Vagina (tissue), 2 donors: ENCODE measurements around the gene PLEKHD1. TPM values are rescaled to one million over a fixed set of nuclear protein-coding genes. Genes with fewer than 3 reads are reported as not detected.

Experiments
- DNase-seq, 2 donors: peaks; one replicate each; pipeline ENCODE4 v3.0.0-alpha.2; 2017; ENCODE audit errors: extremely low spot score in 2 of 2
- H3K27ac ChIP-seq: fragments of 200-600 bp; sonication (generic); one replicate; pipeline ENCODE4 v1.5.1; 2019
- H3K27me3 ChIP-seq: fragments of 200-600 bp; sonication (generic); one replicate; pipeline ENCODE4 v1.5.1; 2019
- H3K36me3 ChIP-seq, 2 donors: fragments of 200-600 bp; sonication (generic); one replicate each; pipeline ENCODE4 v1.5.1; 2017 to 2019
- H3K4me1 ChIP-seq: fragments of 200-600 bp; sonication (generic); one replicate; pipeline ENCODE4 v1.5.1; 2019
- H3K4me3 ChIP-seq, 2 donors: fragments of 200-600 bp; sonication (generic); 1 replicate in 1 of 2; 2 replicates in 1 of 2; pipeline ENCODE4 v1.5.1; 2016 to 2019
- H3K9me3 ChIP-seq: fragments of 200-600 bp; sonication (generic); one replicate; pipeline ENCODE4 v1.5.1; 2019
- CTCF ChIP-seq, 3 experiments: fragments of 450-650 bp in 2 of 3; fragments of 200-600 bp in 1 of 3; sonication (generic) in 1 of 3; IDR thresholded peaks; one replicate each; pipeline ENCODE4 v1.5.1; 2017 to 2019; ENCODE audit warnings: antibody characterized with exemption in 3 of 3, mild to moderate bottlenecking in 2 of 3, moderate library complexity in 2 of 3
- POLR2A ChIP-seq, 2 donors: fragments of 450-650 bp; IDR thresholded peaks; one replicate each; pipeline ENCODE4 v1.6.1; 2017; ENCODE audit warnings: antibody characterized with exemption in 2 of 2, mild to moderate bottlenecking in 2 of 2, moderate library complexity in 2 of 2
- POLR2AphosphoS5 ChIP-seq, 2 donors: sonication (generic); formaldehyde crosslinking; IDR thresholded peaks; one replicate each; pipeline ENCODE4 v1.9.0; 2017; ENCODE audit warnings: antibody characterized with exemption in 2 of 2, mild to moderate bottlenecking in 2 of 2, low read depth in 1 of 2; ENCODE audit not compliant: insufficient read depth in 1 of 2
- intact Hi-C: fragments of 100-400 bp; cut with DNase I; formaldehyde crosslinking; loops from one replicate; pipeline ENCODE4 v1.15.1; 2023
- total RNA-seq: library from RNA; depleted of rRNA; stranded (reverse); fragments of >200 nt; gene quantifications from one replicate; pipeline ENCODE4 v1.2.3, GENCODE V29; 2016

Gene PLEKHD1
- total RNA-seq, 1 donor from 2014 or later, result not detected

DNA sequence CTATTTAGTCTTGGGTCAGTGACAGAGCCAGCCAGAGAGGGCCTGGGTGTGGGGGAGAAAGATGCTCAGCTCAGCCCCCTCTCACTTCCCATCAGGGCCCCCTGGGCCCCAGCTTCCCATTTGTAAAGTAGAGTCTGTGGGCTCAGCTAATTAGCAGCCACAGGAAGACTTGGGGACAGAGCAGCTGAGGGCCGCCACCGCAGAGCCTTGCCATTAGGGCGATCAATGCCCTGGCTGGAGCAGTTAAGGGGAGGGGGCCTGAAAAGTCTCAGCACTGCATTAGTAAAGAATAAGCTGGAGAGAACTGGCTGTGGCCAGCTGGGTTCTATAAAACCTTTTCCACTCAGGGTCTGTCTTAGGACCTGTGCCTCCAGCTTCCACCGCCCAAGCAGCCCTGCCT lies 2.7 kb downstream of the PLEKHD1 start:
- no peak overlapping the region for H3K27ac ChIP-seq
- H3K4me3 ChIP-seq, result no peak overlapping the region
- intact Hi-C loops, result no loop called here
- TF ChIP-seq POLR2AphosphoS5 (IDR thresholded peaks at IDR 0.05; ENCODE audit: insufficient read depth in 1 of 2, low read depth in 1 of 2) (no peak), CTCF (IDR thresholded peaks at IDR 0.05) (no peak), POLR2A (IDR thresholded peaks at IDR 0.05) (no peak)
- peaks cover 18% of the 10 kb centered on the region for H3K4me1 ChIP-seq
- H3K36me3 ChIP-seq, result no peaks in the 10 kb centered on the region
- DNase-seq, result no peak
- H3K9me3 ChIP-seq, result no peaks in the 10 kb centered on the region
- H3K27me3 ChIP-seq, result no peaks in the 10 kb centered on the region

DNA sequence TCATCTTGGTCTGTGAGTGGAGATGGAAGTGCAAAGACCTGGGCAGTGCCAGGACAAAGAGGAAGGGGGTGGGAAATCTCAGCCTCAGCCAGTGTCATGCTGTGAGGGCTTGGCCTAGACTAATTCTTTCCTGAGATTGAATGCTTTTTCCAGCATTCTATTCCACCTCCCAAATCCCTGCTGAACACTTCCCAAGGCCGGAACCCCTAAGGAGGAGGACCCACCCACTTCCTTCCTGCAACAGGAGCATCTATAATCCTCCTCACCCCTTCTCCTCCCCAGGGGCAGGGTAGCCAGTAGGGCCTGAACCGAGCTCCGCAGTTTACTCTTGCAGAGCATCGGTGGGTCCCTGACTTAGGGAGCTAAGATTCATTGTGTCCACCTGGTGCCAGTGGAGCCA lies 3.2 kb downstream of the PLEKHD1 start:
- TF ChIP-seq CTCF (IDR thresholded peaks at IDR 0.05) (no peak), POLR2A (IDR thresholded peaks at IDR 0.05) (no peak), POLR2AphosphoS5 (IDR thresholded peaks at IDR 0.05; ENCODE audit: insufficient read depth in 1 of 2, low read depth in 1 of 2) (no peak)
- H3K9me3 ChIP-seq, result no peaks in the 10 kb centered on the region
- no peaks in the 10 kb centered on the region for H3K27me3 ChIP-seq
- H3K36me3 ChIP-seq, result no peaks in the 10 kb centered on the region
- H3K27ac ChIP-seq, result no peak overlapping the region
- H3K4me1 ChIP-seq, result peaks cover 18% of the 10 kb centered on the region
- intact Hi-C loops, result no loop called here
- no peak for DNase-seq
- no peak overlapping the region for H3K4me3 ChIP-seq

GRCh38 chr14:69489495-69489894 lies 5.0 kb downstream of the PLEKHD1 start:
- Histone ChIP-seq H3K27me3 (no peaks in the 10 kb centered on the region), H3K4me1 (peaks cover 5% of the 10 kb centered on the region), H3K36me3 (no peaks in the 10 kb centered on the region), H3K4me3 (no peak overlapping the region), H3K9me3 (no peaks in the 10 kb centered on the region), H3K27ac (no peak overlapping the region)
- intact Hi-C loops, result no loop called here
- DNase-seq, result no peak
- no peak for TF ChIP-seq CTCF (IDR thresholded peaks at IDR 0.05)
- no peak for TF ChIP-seq POLR2AphosphoS5 (IDR thresholded peaks at IDR 0.05; ENCODE audit: insufficient read depth in 1 of 2, low read depth in 1 of 2)
- no peak for TF ChIP-seq POLR2A (IDR thresholded peaks at IDR 0.05)

DNA sequence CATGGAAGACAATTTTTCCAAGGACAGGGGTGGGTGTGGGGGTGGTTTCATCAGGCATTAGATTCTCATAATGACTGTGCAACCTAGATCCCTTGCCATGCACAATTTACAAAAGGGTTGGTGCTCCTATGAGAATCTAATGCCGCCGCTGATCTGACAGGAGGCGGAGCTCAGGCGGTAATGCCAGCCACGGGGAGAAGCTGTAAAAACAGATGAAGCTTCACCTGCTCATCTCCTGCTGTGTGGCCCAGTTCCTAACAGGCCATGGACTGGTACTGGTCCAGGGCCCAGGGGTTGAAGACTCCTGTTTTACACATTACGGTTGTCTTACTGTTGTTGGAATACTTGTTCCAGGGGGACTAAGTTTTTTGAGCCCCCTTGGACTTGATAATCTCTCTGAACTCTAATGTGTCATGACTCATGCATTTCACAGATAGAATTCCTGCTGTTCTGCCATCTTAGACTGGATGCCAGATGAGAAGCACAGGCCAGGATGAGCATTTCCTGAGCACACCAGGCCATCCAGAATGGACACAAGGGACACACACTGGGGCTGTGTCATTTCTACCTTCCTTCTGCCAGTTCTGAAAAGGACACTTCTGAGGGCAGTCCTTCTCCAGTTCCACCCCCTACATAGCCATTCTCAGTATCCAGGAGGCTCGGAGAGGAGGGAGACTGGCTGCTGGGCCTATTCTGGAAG lies 5.8 kb downstream of the PLEKHD1 start:
- Histone ChIP-seq H3K36me3 (no peaks in the 10 kb centered on the region), H3K4me3 (no peak overlapping the region), H3K27me3 (no peaks in the 10 kb centered on the region), H3K4me1 (no peaks in the 10 kb centered on the region), H3K9me3 (no peaks in the 10 kb centered on the region), H3K27ac (no peak overlapping the region)
- TF ChIP-seq POLR2AphosphoS5 (IDR thresholded peaks at IDR 0.05; ENCODE audit: insufficient read depth in 1 of 2, low read depth in 1 of 2) (no peak), POLR2A (IDR thresholded peaks at IDR 0.05) (no peak), CTCF (IDR thresholded peaks at IDR 0.05) (no peak)
- intact Hi-C loops, result no loop called here
- no peak for DNase-seq

GRCh38 chr14:69491193-69491592 lies 6.7 kb downstream of the PLEKHD1 start:
- H3K4me3 ChIP-seq, result no peak overlapping the region
- no peak overlapping the region for H3K27ac ChIP-seq
- no peak for TF ChIP-seq POLR2AphosphoS5 (IDR thresholded peaks at IDR 0.05; ENCODE audit: insufficient read depth in 1 of 2, low read depth in 1 of 2)
- TF ChIP-seq CTCF (IDR thresholded peaks at IDR 0.05), result no peak
- no peak for TF ChIP-seq POLR2A (IDR thresholded peaks at IDR 0.05)
- no peak for DNase-seq
- H3K4me1 ChIP-seq, result no peaks in the 10 kb centered on the region
- intact Hi-C loops, result no loop called here
- no peaks in the 10 kb centered on the region for H3K36me3 ChIP-seq
- H3K9me3 ChIP-seq, result no peaks in the 10 kb centered on the region
- H3K27me3 ChIP-seq, result no peaks in the 10 kb centered on the region
